ENCODE results near the gene CNKSR3.

- no peak for TF ChIP-seq EZH2 (IDR thresholded peaks at IDR 0.05; ENCODE audit: borderline replicate concordance, low read length)
- TF ChIP-seq CTCF (IDR thresholded peaks at IDR 0.05; ENCODE audit: low read length), result no peak
These were observed 5.5 kb downstream of the CNKSR3 start for GRCh38 chr6:154504865-154505449.
